GM12878 (cell line): ENCODE results near the gene MARS1.
"Not testable (repeated sequence)": the region's sequence is repeated elsewhere in the genome, so short reads cannot be mapped to it uniquely, and the experiment has no call there.

ENCODE experiments used
- ATF2 ChIP-seq: IDR thresholded peaks from 2 replicates; pipeline ENCODE4 v1.6.1; 2012; ENCODE audit warnings: low read length, inconsistent platforms
- CREB1 ChIP-seq: IDR thresholded peaks from 2 replicates; pipeline ENCODE4 v1.6.1; 2012; ENCODE audit warnings: low read depth, mild to moderate bottlenecking, inconsistent platforms
- CTCF ChIP-seq, 3 experiments: IDR thresholded peaks in 2 of 3; conservative IDR thresholded peaks in 1 of 3; 2 replicates each; pipeline ENCODE4 v1.5.1; 2011; ENCODE audit warnings: low read depth in 3 of 3, low read length in 3 of 3, mild to moderate bottlenecking in 3 of 3, control low read depth in 2 of 3, moderate library complexity in 2 of 3, inconsistent platforms in 1 of 3, mixed read lengths in 1 of 3; ENCODE audit not compliant: control insufficient read depth in 2 of 3, insufficient read depth in 1 of 3; ENCODE audit errors: extremely low read depth in 1 of 3
- EP300 ChIP-seq, 2 experiments: fragments of 150-350 bp in 1 of 2; IDR thresholded peaks; 2 replicates each; pipeline ENCODE4 v1.6.1; 2011 to 2012; ENCODE audit warnings: low read depth in 2 of 2, low read length in 2 of 2, borderline replicate concordance in 1 of 2, improper control_type of control experiment in 1 of 2, inconsistent platforms in 1 of 2; ENCODE audit not compliant: control insufficient read depth in 1 of 2
- ETV6 ChIP-seq, 2 experiments: fragments of 450-650 bp in 1 of 2; IDR thresholded peaks in 1 of 2; conservative IDR thresholded peaks in 1 of 2; 2 replicates each; pipeline ENCODE4 v1.6.1; 2014; ENCODE audit warnings: antibody characterized with exemption in 1 of 2, borderline replicate concordance in 1 of 2, low read depth in 1 of 2, mild to moderate bottlenecking in 1 of 2, moderate library complexity in 1 of 2
- EZH2 ChIP-seq: IDR thresholded peaks from 2 replicates; pipeline ENCODE4 v1.6.1; 2012; ENCODE audit warnings: low read depth, mild to moderate bottlenecking, control low read depth, inconsistent platforms, low read length, borderline replicate concordance; ENCODE audit not compliant: control insufficient read depth
- FOXM1 ChIP-seq: IDR thresholded peaks from 2 replicates; pipeline ENCODE4 v1.6.1; 2012; ENCODE audit warnings: low read depth, mild to moderate bottlenecking, inconsistent platforms, low read length, moderate library complexity
- KDM1A ChIP-seq: fragments of 200-600 bp; sonication (generic); IDR thresholded peaks from 2 replicates; pipeline ENCODE4 v1.6.1; 2016; ENCODE audit warnings: borderline replicate concordance
- POLR2A ChIP-seq: IDR thresholded peaks from 2 replicates; pipeline ENCODE4 v1.6.1; 2011; ENCODE audit warnings: low read depth, mild to moderate bottlenecking, low read length
- SRF ChIP-seq, 2 experiments: IDR thresholded peaks; 2 replicates each; pipeline ENCODE4 v1.6.1; 2011; ENCODE audit warnings: low read depth in 2 of 2, low read length in 2 of 2, mild to moderate bottlenecking in 1 of 2, moderate library complexity in 1 of 2
- USF2 ChIP-seq: IDR thresholded peaks from 2 replicates; pipeline ENCODE4 v1.6.1; 2011; ENCODE audit warnings: low read depth, low read length, improper control_type of control experiment, borderline replicate concordance
- ZNF274 ChIP-seq: IDR thresholded peaks from one replicate; pipeline ENCODE4 v1.8.0; 2011; ENCODE audit not compliant: insufficient read length, insufficient read depth

GRCh38 chr12:57507796-57508195 is 19.9 kb downstream of the MARS1 start:
- TF ChIP-seq ZNF274; FOXM1; USF2; CTCF (IDR thresholded peaks at IDR 0.05 in 2 of 3, conservative IDR thresholded peaks at IDR 0.05 in 1 of 3; ENCODE audit: control insufficient read depth in 2 of 3, extremely low read depth in 1 of 3, insufficient read depth in 1 of 3, low read depth in 3 of 3, low read length in 3 of 3); ATF2; KDM1A; SRF (IDR thresholded peaks at IDR 0.05; ENCODE audit: low read depth in 2 of 2, low read length in 2 of 2); EP300 (IDR thresholded peaks at IDR 0.05; ENCODE audit: borderline replicate concordance in 1 of 2, control insufficient read depth in 1 of 2, low read depth in 2 of 2, low read length in 2 of 2); POLR2A; EZH2; CREB1; ETV6 (conservative IDR thresholded peaks at IDR 0.05 in 1 of 2, IDR thresholded peaks at IDR 0.05 in 1 of 2; ENCODE audit: borderline replicate concordance in 1 of 2, low read depth in 1 of 2): not testable (repeated sequence)
